HepG2 (cell line): ENCODE data around the gene MTMR4. TPM values are rescaled to one million over a fixed set of nuclear protein-coding genes. Genes with fewer than 3 reads are reported as not detected.

ENCODE experiments used
- ARHGAP35 ChIP-seq: sonication (generic); formaldehyde crosslinking; IDR thresholded peaks from 2 replicates; pipeline ENCODE4 v1.9.0; 2022; ENCODE audit warnings: mild to moderate bottlenecking, inconsistent platforms, moderate library complexity, missing genetic modification reagents, borderline replicate concordance
- ATF4 ChIP-seq, 2 experiments: fragments of 450-650 bp in 1 of 2; sonication (generic) in 1 of 2; formaldehyde crosslinking; IDR thresholded peaks; 2 replicates each; pipeline versions ENCODE4 v1.5.0 to v1.8.0; 2020 to 2022; ENCODE audit warnings: mild to moderate bottlenecking in 1 of 2, missing genetic modification reagents in 1 of 2
- ISL2 ChIP-seq: sonication (generic); formaldehyde crosslinking; IDR thresholded peaks from 2 replicates; pipeline ENCODE4 v1.5.0; 2020; ENCODE audit warnings: missing genetic modification reagents
- KMT2B ChIP-seq: IDR thresholded peaks from 2 replicates; pipeline ENCODE4 v1.6.1; 2016; ENCODE audit warnings: missing genetic modification reagents, missing compliant biosample characterization
- MAFK ChIP-seq, 2 experiments: IDR thresholded peaks in 1 of 2; conservative IDR thresholded peaks in 1 of 2; 2 replicates each; pipeline ENCODE4 v1.6.1; 2011; ENCODE audit warnings: improper control_type of control experiment in 2 of 2, low read length in 2 of 2
- MTA3 ChIP-seq: sonication (generic); formaldehyde crosslinking; IDR thresholded peaks from 2 replicates; pipeline ENCODE4 v1.4.0; 2020; ENCODE audit warnings: missing genetic modification reagents
- NFKBIZ ChIP-seq: IDR thresholded peaks from 2 replicates; pipeline ENCODE4 v1.6.1; 2018; ENCODE audit warnings: missing genetic modification reagents, missing compliant biosample characterization
- PRDM4 ChIP-seq: sonication (generic); formaldehyde crosslinking; IDR thresholded peaks from 2 replicates; pipeline ENCODE4 v1.9.0; 2021; ENCODE audit warnings: missing genetic modification reagents, borderline replicate concordance
- RBM22 ChIP-seq: fragments of 200-400 bp; formaldehyde crosslinking; optimal IDR thresholded peaks from 2 replicates; pipeline ENCODE3; 2017; ENCODE audit warnings: mild to moderate bottlenecking, low read length, moderate library complexity
- TBP ChIP-seq: sonication (generic); formaldehyde crosslinking; IDR thresholded peaks from 2 replicates; pipeline ENCODE4 v1.5.0; 2020; ENCODE audit warnings: missing genetic modification reagents
- TBX2 ChIP-seq: sonication (generic); formaldehyde crosslinking; IDR thresholded peaks from 2 replicates; pipeline ENCODE4 v1.5.0; 2020; ENCODE audit warnings: missing genetic modification reagents, mild to moderate bottlenecking, borderline replicate concordance
- TRIM24 ChIP-seq: sonication (generic); formaldehyde crosslinking; IDR thresholded peaks from 2 replicates; pipeline ENCODE4 v1.8.0; 2022; ENCODE audit warnings: mild to moderate bottlenecking, missing genetic modification reagents
- ZBTB7A ChIP-seq: sonication (generic); formaldehyde crosslinking; IDR thresholded peaks from 2 replicates; pipeline ENCODE4 v1.8.0; 2022; ENCODE audit warnings: mild to moderate bottlenecking, missing genetic modification reagents
- ZFX ChIP-seq: sonication (generic); formaldehyde crosslinking; IDR thresholded peaks from 2 replicates; pipeline ENCODE4 v1.4.0; 2020; ENCODE audit warnings: mild to moderate bottlenecking, low read depth, missing genetic modification reagents, moderate library complexity
- ZNF138 ChIP-seq: sonication (generic); formaldehyde crosslinking; IDR thresholded peaks from 2 replicates; pipeline ENCODE4 v1.5.0; 2020; ENCODE audit warnings: mild to moderate bottlenecking, low read depth, missing genetic modification reagents
- ZNF230 ChIP-seq: sonication (generic); formaldehyde crosslinking; IDR thresholded peaks from 2 replicates; pipeline ENCODE4 v1.4.0; 2020; ENCODE audit warnings: mild to moderate bottlenecking, missing genetic modification reagents
- ZNF234 ChIP-seq: sonication (generic); formaldehyde crosslinking; conservative IDR thresholded peaks from 2 replicates; pipeline ENCODE4 v1.5.1; 2020; ENCODE audit warnings: mild to moderate bottlenecking, missing genetic modification reagents
- ZNF468 ChIP-seq: sonication (generic); formaldehyde crosslinking; IDR thresholded peaks from 2 replicates; pipeline ENCODE4 v1.8.0; 2022; ENCODE audit warnings: mild to moderate bottlenecking, moderate library complexity, missing genetic modification reagents
- ZNF557 ChIP-seq: sonication (generic); formaldehyde crosslinking; IDR thresholded peaks from 2 replicates; pipeline ENCODE4 v1.4.0; 2020; ENCODE audit warnings: missing genetic modification reagents
- ZNF564 ChIP-seq: sonication (generic); formaldehyde crosslinking; IDR thresholded peaks from 2 replicates; pipeline ENCODE4 v1.8.1; 2023; ENCODE audit warnings: mild to moderate bottlenecking, missing genetic modification reagents
- ZNF792 ChIP-seq: IDR thresholded peaks from 2 replicates; pipeline ENCODE4 v1.6.1; 2016
- polyA plus RNA-seq, 8 experiments: library from polyadenylated mRNA; depleted of rRNA in 3 of 8; stranded (reverse) in 7 of 8; unstranded in 1 of 8; fragments of >200 nt; fragmentation: Illumina TruSeq in 4 of 8; extraction: Trizol in 4 of 8; gene quantifications; 2 replicates each; pipeline versions ENCODE4 v1.2.1 to v1.2.3, GENCODE V29; 2011 to 2016; ENCODE audit warnings: low read depth in 4 of 8, missing spikeins in 1 of 8, mixed read lengths in 1 of 8; ENCODE audit not compliant: insufficient read depth in 1 of 8
- total RNA-seq, 5 experiments: library from RNA; depleted of rRNA; stranded (reverse); fragments of >200 nt; fragmentation: Illumina TruSeq; extraction: Trizol; gene quantifications; 2 replicates each; pipeline ENCODE4 v1.2.3, GENCODE V29; 2016; ENCODE audit warnings: low read depth in 1 of 5
- TF ChIP-seq, protein P1 (sequence below): IDR thresholded peaks from 2 replicates; pipeline ENCODE4 v1.6.1; 2018; ENCODE audit warnings: missing genetic modification reagents
- TF ChIP-seq, protein P2 (sequence below): sonication (generic); formaldehyde crosslinking; conservative IDR thresholded peaks from 2 replicates; pipeline ENCODE4 v1.5.0; 2020; ENCODE audit warnings: missing genetic modification reagents
- TF ChIP-seq, protein P3 (sequence below): sonication (generic); formaldehyde crosslinking; IDR thresholded peaks from 2 replicates; pipeline ENCODE4 v1.8.0; 2022; ENCODE audit warnings: mild to moderate bottlenecking, missing genetic modification reagents, moderate library complexity

Gene MTMR4
- total and polyA plus RNA-seq, 2 of the 13 experiments (the other 11 are each of a cell fraction or from before 2014, with no cell fraction given), result 62.5 to 65.1 TPM

GRCh38 chr17:58517928-58518609 lies 3.6 kb upstream of the MTMR4 start (continued):
- no peak for TF ChIP-seq ZNF138 (CRISPR knock-in tag)
- TF ChIP-seq ZNF792 (CRISPR knock-in tag), result peak; percentile 2; the same call in 1 of the 2 replicates
- TF ChIP-seq ZBTB7A (CRISPR knock-in tag), result peak; percentile 64; the same call in 1 of the 2 replicates
- no peak for TF ChIP-seq ZNF557 (CRISPR knock-in tag)
- TF ChIP-seq, protein P1, sequence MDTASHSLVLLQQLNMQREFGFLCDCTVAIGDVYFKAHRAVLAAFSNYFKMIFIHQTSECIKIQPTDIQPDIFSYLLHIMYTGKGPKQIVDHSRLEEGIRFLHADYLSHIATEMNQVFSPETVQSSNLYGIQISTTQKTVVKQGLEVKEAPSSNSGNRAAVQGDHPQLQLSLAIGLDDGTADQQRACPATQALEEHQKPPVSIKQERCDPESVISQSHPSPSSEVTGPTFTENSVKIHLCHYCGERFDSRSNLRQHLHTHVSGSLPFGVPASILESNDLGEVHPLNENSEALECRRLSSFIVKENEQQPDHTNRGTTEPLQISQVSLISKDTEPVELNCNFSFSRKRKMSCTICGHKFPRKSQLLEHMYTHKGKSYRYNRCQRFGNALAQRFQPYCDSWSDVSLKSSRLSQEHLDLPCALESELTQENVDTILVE (CRISPR knock-in tag), result peak; percentile 44; the same call in 1 of the 2 replicates
- TF ChIP-seq MAFK (conservative IDR thresholded peaks at IDR 0.05 in 1 of 2, IDR thresholded peaks at IDR 0.05 in 1 of 2; ENCODE audit: low read length in 2 of 2), result 0 out of 4 replicates have a peak, but pooled peaks of 1 of the 2 experiments have one; percentile 0
- TF ChIP-seq TBP (CRISPR knock-in tag), result no peak
- no peak for TF ChIP-seq ZNF234 (CRISPR knock-in tag)
- peak; percentile 64 for TF ChIP-seq ZFX
- 0 out of 2 replicates have a peak, but pooled peaks have one; percentile 1 for TF ChIP-seq ISL2 (CRISPR knock-in tag)
- TF ChIP-seq RBM22, result no peak
- peak; percentile 62; the same call in 1 of the 2 replicates for TF ChIP-seq ARHGAP35 (CRISPR knock-in tag)
- no peak for TF ChIP-seq NFKBIZ (CRISPR knock-in tag)
- peak; percentile 57; the same call in 1 of the 2 replicates for TF ChIP-seq KMT2B
- peak; percentile 62 for TF ChIP-seq TBX2
- TF ChIP-seq, protein P2, sequence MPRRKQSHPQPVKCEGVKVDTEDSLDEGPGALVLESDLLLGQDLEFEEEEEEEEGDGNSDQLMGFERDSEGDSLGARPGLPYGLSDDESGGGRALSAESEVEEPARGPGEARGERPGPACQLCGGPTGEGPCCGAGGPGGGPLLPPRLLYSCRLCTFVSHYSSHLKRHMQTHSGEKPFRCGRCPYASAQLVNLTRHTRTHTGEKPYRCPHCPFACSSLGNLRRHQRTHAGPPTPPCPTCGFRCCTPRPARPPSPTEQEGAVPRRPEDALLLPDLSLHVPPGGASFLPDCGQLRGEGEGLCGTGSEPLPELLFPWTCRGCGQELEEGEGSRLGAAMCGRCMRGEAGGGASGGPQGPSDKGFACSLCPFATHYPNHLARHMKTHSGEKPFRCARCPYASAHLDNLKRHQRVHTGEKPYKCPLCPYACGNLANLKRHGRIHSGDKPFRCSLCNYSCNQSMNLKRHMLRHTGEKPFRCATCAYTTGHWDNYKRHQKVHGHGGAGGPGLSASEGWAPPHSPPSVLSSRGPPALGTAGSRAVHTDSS (CRISPR knock-in tag), result 0 out of 2 replicates have a peak, but pooled peaks have one; percentile 60
- TF ChIP-seq MTA3 (CRISPR knock-in tag), result no peak
- 0 out of 2 replicates have a peak, but pooled peaks have one; percentile 9 for TF ChIP-seq ZNF564 (CRISPR knock-in tag)
- TF ChIP-seq PRDM4 (CRISPR knock-in tag), result no peak
- TF ChIP-seq ZNF468 (CRISPR knock-in tag), result 0 out of 2 replicates have a peak, but pooled peaks have one; percentile 63
- TF ChIP-seq, protein P3, sequence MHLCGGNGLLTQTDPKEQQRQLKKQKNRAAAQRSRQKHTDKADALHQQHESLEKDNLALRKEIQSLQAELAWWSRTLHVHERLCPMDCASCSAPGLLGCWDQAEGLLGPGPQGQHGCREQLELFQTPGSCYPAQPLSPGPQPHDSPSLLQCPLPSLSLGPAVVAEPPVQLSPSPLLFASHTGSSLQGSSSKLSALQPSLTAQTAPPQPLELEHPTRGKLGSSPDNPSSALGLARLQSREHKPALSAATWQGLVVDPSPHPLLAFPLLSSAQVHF (CRISPR knock-in tag), result no peak
- 0 out of 4 replicates have a peak, but pooled peaks of 1 of the 2 experiments have one; percentile 35 for TF ChIP-seq ATF4 (CRISPR knock-in tag; IDR thresholded peaks at IDR 0.05)
- no peak for TF ChIP-seq TRIM24
- TF ChIP-seq ZNF230 (CRISPR knock-in tag), result peak; percentile 19
